Lower lobe of right lung (tissue), 2 donors: Measurements from ENCODE around the gene LTC4S. TPM values are rescaled to one million over a fixed set of nuclear protein-coding genes. Genes with fewer than 3 reads are reported as not detected.
A peak's percentile ranks its signal among the peaks of the same experiment; 100 is the strongest.

ENCODE experiments used
- ATAC-seq, 2 donors: fragments of 200-7000 bp; cut with Tn5 transposase; one replicate each; pipeline ENCODE4 v1.9.1; 2020 to 2022; ENCODE audit warnings: mild to moderate bottlenecking in 2 of 2, moderate library complexity in 2 of 2
- DNase-seq: peaks from one replicate; pipeline ENCODE4 v3.0.0-alpha.2; 2020
- H3K27ac ChIP-seq: fragments of 200-600 bp; one replicate; pipeline ENCODE4 v1.8.0; 2022
- H3K27me3 ChIP-seq: fragments of 200-600 bp; one replicate; pipeline ENCODE4 v1.8.0; 2022; ENCODE audit warnings: low read depth
- H3K36me3 ChIP-seq: fragments of 200-600 bp; one replicate; pipeline ENCODE4 v1.8.0; 2022; ENCODE audit warnings: mild to moderate bottlenecking
- H3K4me1 ChIP-seq: fragments of 200-600 bp; one replicate; pipeline ENCODE4 v1.8.0; 2022
- H3K4me3 ChIP-seq: fragments of 200-600 bp; one replicate; pipeline ENCODE4 v1.8.0; 2022; ENCODE audit warnings: mild to moderate bottlenecking
- H3K9me3 ChIP-seq: fragments of 200-600 bp; one replicate; pipeline ENCODE4 v1.8.0; 2022
- CTCF ChIP-seq: fragments of 200-600 bp; IDR thresholded peaks from one replicate; pipeline ENCODE4 v1.8.0; 2022; ENCODE audit warnings: antibody characterized with exemption, mild to moderate bottlenecking
- intact Hi-C: fragments of 100-400 bp; cut with DNase I; formaldehyde crosslinking; loops from one replicate; pipeline ENCODE4 v1.11.0; 2022
- total RNA-seq: library from RNA; stranded (reverse); fragmentation: NEBNext Ultra II Directional; extraction: Animal tissue kit (Norgen Biotek cat#: 25700); gene quantifications from one replicate; pipeline ENCODE4 v1.2.1, GENCODE V29; 2021
- donor health status: DM: no; HTN: yes; CAD: no; lungs with severe emphysema.

LTC4S gene
- total RNA-seq, 1 donor from 2014 or later: 20.1 TPM

- intact Hi-C loops: no loop called here
- Histone ChIP-seq H3K4me1 (peaks cover 60% of the 10 kb centered on the region), H3K36me3 (peaks cover 19% of the 10 kb centered on the region), H3K9me3 (no peaks in the 10 kb centered on the region), H3K27ac (peak overlapping the region; percentile 100), H3K4me3 (peak overlapping the region; percentile 97), H3K27me3 (no peaks in the 10 kb centered on the region)
- ATAC-seq (peak; percentile 79 to 85), DNase-seq (peak; percentile 97)
- TF ChIP-seq CTCF: no peak
Measured at GRCh38 chr5:179818746-179819295, 25.0 kb downstream of the LTC4S start.

GRCh38 chr5:179819296-179820126, 25.7 kb downstream of the LTC4S start:
- intact Hi-C loops: no loop called here
- DNase-seq: peak; percentile 83
- peak overlapping the region; percentile 97 for H3K4me3 ChIP-seq
- ATAC-seq: peak; percentile 44 to 48
- peak overlapping the region; percentile 100 for H3K27ac ChIP-seq
- peaks cover 26% of the 10 kb centered on the region for H3K36me3 ChIP-seq
- no peaks in the 10 kb centered on the region for H3K9me3 ChIP-seq
- peaks cover 67% of the 10 kb centered on the region for H3K4me1 ChIP-seq
- no peaks in the 10 kb centered on the region for H3K27me3 ChIP-seq
- no peak for TF ChIP-seq CTCF

- ATAC-seq (no peak), DNase-seq (no peak)
- peaks cover 32% of the 10 kb centered on the region for H3K36me3 ChIP-seq
- intact Hi-C loops: no loop called here
- no peaks in the 10 kb centered on the region for H3K27me3 ChIP-seq
- H3K9me3 ChIP-seq: no peaks in the 10 kb centered on the region
- no peak for TF ChIP-seq CTCF
- peak overlapping the region; percentile 97 for H3K4me3 ChIP-seq
- peak overlapping the region; percentile 100 for H3K27ac ChIP-seq
- peaks cover 72% of the 10 kb centered on the region for H3K4me1 ChIP-seq
Measured at GRCh38 chr5:179820127-179820482, 26.3 kb downstream of the LTC4S start.

- peak within 1 kb of the TSS; percentile 100 for H3K27ac ChIP-seq
- peaks cover 38% of the 10 kb centered on the region for H3K36me3 ChIP-seq
- no peaks in the 10 kb centered on the region for H3K27me3 ChIP-seq
- no peaks in the 10 kb centered on the region for H3K9me3 ChIP-seq
- intact Hi-C loops: no loop called here
- DNase-seq (peak; percentile 88), ATAC-seq (peak; percentile 78 to 85)
- H3K4me1 ChIP-seq: peaks cover 78% of the 10 kb centered on the region
- H3K4me3 ChIP-seq: peak within 1 kb of the TSS; percentile 97
- TF ChIP-seq CTCF: peak; percentile 23
Measured at GRCh38 chr5:179820483-179821297, 26.9 kb downstream of the LTC4S start, which contains the start of gene SQSTM1. SQSTM1 (plus strand) TSS chr5:179820905; CDS start chr5:179820937, 32 bp downstream.

GRCh38 chr5:179821298-179822058, 27.7 kb downstream of the LTC4S start:
- no peak for TF ChIP-seq CTCF
- H3K4me3 ChIP-seq: peak overlapping the region; percentile 97
- H3K9me3 ChIP-seq: no peaks in the 10 kb centered on the region
- intact Hi-C loops: no loop called here
- DNase-seq: peak; percentile 97
- peaks cover 83% of the 10 kb centered on the region for H3K4me1 ChIP-seq
- H3K36me3 ChIP-seq: peaks cover 46% of the 10 kb centered on the region
- ATAC-seq: peak; percentile 81 to 88
- H3K27me3 ChIP-seq: no peaks in the 10 kb centered on the region
- H3K27ac ChIP-seq: peak overlapping the region; percentile 100
